Left ventricle myocardium superior (tissue), 1 donor: ENCODE results near the gene SPON1. TPM values are rescaled to one million over a fixed set of nuclear protein-coding genes. Genes with fewer than 3 reads are reported as not detected.
"Not testable (repeated sequence)": the region's sequence is repeated elsewhere in the genome, so short reads cannot be mapped to it uniquely, and the experiment has no call there.

ENCODE experiments used
- ATAC-seq: fragments of 200-7000 bp; cut with Tn5 transposase; one replicate; pipeline ENCODE4 v1.9.1; 2020; ENCODE audit warnings: mild to moderate bottlenecking, moderate library complexity
- DNase-seq: peaks from one replicate; pipeline ENCODE4 v3.0.0-alpha.2; 2020
- intact Hi-C: fragments of 100-400 bp; cut with micrococcal nuclease; formaldehyde crosslinking; loops from one replicate; pipeline ENCODE4 v1.11.0; 2022
- total RNA-seq: library from RNA; stranded (reverse); fragmentation: NEBNext Ultra II Directional; extraction: Animal tissue kit (Norgen Biotek cat#: 25700); gene quantifications from one replicate; pipeline ENCODE4 v1.2.1, GENCODE V29; 2021
- donor health status: DM: no; HTN: yes; CAD: no; lungs with severe emphysema.

SPON1 gene
- total RNA-seq, 1 donor from 2014 or later = 3.4 TPM

GRCh38 chr11:14065141-14065540 lies 102.6 kb downstream of the SPON1 start:
- intact Hi-C loops = no loop called here
- no peak for DNase-seq
- ATAC-seq = peak; percentile 28

DNA sequence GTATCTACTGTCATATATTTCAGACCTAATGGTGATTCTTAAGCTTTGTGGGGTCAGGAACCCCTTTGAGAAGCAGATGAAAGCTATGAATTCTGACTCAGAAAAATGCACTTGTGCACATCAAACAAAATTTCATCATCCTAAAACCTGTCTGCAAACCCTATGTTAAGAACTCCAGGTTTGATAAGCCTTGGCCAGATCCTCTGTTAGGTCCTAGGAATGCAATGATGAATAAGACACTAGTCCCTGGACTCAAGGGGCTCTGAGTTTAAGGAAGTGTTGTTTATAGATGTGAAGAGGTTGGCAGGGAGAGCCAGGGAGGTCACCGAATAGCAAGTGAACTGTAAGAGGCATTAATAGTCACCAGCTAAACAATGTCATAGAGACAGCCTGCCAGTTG lies 103.2 kb downstream of the SPON1 start:
- DNase-seq (no peak), ATAC-seq (no peak)
- intact Hi-C loops = no loop called here

DNA sequence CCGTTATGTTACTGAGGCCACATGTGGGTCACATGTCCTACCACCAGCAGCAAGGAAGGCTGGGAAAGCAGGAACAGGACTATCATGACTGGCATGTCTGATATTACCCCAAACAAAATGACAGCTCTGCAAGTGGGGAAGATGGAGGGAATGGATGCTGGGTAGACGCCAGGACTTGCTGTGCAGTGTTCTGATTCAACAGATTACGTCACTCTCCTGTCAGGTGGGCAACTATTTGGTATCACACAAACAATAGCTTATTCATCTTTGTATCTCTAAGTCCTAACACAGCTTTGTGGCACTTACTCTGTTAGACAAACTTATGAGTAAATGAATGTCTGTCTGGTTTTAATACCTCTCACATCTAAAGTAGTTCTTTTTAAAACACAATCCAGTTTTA lies 105.2 kb downstream of the SPON1 start:
- no peak for ATAC-seq
- intact Hi-C loops = no loop called here
- no peak for DNase-seq

GRCh38 chr11:14070896-14071295 lies 108.4 kb downstream of the SPON1 start:
- DNase-seq (no peak), ATAC-seq (no peak)
- intact Hi-C loops = no loop called here

GRCh38 chr11:14073849-14074476 lies 111.4 kb downstream of the SPON1 start:
- ATAC-seq = peak; percentile 58
- DNase-seq = no peak
- intact Hi-C loops = no loop called here

- DNase-seq (no peak), ATAC-seq (no peak)
- intact Hi-C loops = no loop called here
Measured at GRCh38 chr11:14075118-14076078, 112.9 kb downstream of the SPON1 start.

GRCh38 chr11:14079011-14079410 lies 116.5 kb downstream of the SPON1 start:
- no peak for ATAC-seq
- DNase-seq = no peak
- intact Hi-C loops = no loop called here

DNA sequence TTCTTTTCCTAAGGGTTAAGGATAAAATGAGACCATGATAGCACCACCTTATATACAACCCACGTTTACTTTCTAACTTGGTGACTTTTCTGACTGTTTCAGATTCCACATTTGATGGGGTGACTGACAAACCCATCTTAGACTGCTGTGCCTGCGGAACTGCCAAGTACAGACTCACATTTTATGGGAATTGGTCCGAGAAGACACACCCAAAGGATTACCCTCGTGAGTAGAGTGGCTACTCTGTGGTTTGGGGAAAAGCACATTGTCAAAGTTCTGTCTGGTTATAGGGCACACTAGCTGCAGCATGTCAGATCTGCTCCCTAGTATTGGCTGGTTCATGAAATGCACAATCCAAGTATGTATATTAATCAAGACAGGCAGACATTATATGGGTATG lies 117.3 kb downstream of the SPON1 start:
- DNase-seq (no peak), ATAC-seq (no peak)
- intact Hi-C loops = no loop called here

DNA sequence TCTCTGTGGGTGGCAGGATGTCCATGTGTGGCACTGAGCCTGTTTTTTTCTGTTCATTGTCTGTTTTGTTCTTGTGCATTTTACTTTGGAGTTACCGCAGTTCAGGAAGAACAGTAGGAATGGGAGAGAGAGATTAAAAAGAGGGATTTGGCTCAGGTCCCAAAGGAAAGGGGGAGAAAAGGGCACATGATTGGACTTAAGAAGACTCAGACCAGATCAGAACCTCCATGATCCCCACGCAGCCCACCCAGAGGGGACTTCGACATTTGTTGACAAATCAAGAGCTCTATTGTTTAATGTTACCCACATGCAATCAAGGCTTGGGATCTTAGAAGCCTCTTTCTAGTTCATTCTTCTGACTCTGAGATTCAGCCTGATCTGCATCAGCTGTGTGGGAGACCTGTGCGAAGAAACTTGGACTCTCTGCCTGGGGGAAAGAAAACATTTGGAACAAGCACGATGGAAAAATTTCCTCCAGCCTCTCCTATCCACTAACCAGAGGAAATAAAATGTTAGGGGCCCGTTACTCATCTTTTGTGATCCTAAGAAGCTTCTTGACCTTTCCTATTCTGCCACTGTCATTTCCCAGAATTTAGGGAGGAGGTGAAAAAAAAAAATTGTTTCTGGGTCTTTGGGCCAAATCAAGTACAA lies 119.2 kb downstream of the SPON1 start:
- intact Hi-C loops = no loop called here
- ATAC-seq (peak; percentile 77), DNase-seq (no peak)

- intact Hi-C loops = no loop called here
- no peak for DNase-seq
- peak; percentile 97 for ATAC-seq
Measured at GRCh38 chr11:14082338-14082737, 119.8 kb downstream of the SPON1 start.

DNA sequence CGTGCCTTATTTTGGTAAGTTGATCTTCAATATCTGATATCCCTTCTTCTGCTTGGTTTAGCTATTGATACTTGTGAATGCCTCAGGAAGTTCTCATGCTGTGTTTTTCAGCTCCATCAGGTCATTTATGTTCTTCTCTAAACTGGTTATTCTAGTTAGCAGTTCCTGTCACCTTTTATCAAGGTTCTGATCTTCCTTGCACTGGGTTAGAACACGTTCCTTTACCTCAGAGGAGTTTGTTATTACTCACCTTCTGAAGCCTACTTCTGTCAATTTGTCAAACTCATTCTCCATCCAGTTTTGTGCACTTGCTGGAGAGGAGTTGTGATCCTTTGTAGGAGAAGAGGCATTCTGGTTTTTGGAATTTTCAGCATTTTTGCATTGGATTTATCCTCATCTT lies 126.3 kb downstream of the SPON1 start:
- DNase-seq, ATAC-seq, intact Hi-C loops: not testable (repeated sequence)

- DNase-seq (no peak), ATAC-seq (peak; percentile 73)
- intact Hi-C loops = no loop called here
Measured at GRCh38 chr11:14089690-14090462, 127.4 kb downstream of the SPON1 start.

GRCh38 chr11:14090631-14091030 lies 128.1 kb downstream of the SPON1 start:
- ATAC-seq, intact Hi-C loops, DNase-seq: not testable (repeated sequence)

DNA sequence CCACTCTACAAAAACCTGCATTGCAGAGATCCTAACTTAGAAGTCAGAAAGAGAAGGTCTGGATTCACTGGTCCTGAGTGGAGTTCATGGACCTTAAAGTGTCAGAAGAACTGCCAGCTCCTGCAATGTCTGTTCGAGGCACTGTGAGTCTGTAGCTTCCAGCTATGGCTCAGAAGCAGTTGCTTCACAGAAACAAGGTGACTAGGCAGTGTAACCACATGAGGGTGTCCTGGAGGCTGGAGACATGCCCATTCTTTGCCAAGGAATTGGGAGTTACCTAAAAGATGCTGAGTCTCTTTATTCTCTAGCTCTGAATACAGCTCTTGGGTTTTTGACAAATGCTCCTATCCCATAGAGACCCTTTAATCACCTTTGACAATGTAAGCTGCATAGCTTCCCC lies 130.5 kb downstream of the SPON1 start:
- intact Hi-C loops = no loop called here
- DNase-seq (no peak), ATAC-seq (no peak)

DNA sequence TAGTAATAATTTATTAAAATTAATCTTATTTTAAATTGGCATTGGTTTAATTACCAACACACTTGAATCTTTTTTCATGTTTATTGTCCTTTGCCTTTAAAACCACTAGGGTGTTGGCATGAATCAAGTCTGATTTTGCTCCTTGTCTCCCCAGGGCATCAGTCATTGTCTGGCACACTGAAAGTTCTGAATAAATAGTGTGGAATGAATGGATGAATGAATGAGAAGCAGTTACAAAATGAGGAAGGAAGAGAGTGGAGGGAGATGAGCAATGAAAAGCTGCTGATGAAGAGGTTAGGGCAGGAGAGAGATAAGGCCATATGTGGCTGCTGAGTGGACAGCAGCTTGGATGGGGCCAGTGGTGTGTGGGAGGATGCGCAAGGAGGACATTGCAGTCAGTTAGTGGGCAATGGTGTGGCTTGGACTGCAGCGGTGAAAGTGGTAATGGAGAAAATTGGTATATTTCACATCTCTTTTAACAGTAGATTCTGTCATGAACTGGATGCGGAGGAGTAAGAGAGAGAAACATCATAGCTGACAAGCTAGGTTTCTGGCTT lies 132.0 kb downstream of the SPON1 start:
- no peak for DNase-seq
- intact Hi-C loops = no loop called here
- ATAC-seq = no peak

DNA sequence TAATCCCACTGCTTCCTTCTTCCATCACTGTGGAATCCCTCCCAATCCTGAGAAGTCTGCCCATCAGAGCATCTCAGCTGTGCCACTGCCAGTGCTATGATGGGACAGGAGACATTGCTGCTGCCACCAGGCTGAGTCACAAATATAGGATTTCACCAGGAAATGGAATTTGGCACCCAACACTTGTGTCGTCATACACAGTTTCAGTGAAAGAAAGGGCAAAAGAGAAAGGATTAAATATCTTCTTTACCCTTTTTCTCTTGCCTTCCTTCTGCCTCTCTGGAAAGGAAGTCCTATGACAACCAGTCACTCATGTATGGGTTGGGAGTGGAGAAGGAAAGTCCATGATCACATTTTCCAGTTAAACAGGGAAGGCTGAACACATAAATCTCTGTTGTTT lies 133.4 kb downstream of the SPON1 start:
- intact Hi-C loops = no loop called here
- DNase-seq = no peak
- no peak for ATAC-seq

GRCh38 chr11:14096606-14097005 lies 134.1 kb downstream of the SPON1 start:
- DNase-seq = no peak
- ATAC-seq = no peak
- intact Hi-C loops = no loop called here

- ATAC-seq = no peak
- intact Hi-C loops = no loop called here
- DNase-seq = no peak
Measured at GRCh38 chr11:14101388-14101787, 138.9 kb downstream of the SPON1 start.

DNA sequence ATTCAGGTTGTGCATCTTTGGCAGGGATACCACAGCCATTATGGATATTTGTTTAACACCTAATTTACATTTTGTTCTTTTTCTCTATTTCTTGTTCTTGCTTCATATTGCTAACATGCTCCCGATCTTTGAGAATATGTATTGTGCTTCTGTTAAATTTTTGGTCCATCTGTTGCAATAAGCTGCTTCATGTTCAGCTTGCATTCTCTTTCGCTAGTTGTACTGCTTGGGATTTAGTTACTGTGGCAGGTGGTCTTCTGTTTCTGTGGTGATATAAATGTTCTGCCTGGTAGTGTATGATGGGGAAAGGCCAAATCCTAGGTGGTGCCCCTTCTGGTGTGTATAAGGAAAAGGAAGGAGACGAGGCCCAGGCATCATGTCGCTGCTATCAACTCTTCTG lies 140.2 kb downstream of the SPON1 start:
- intact Hi-C loops = no loop called here

More for the DNA sequence above, 140.2 kb downstream of the SPON1 start:
- no peak for ATAC-seq
- no peak for DNase-seq
